Measurements from ENCODE around the gene RTRAF.

DNA sequence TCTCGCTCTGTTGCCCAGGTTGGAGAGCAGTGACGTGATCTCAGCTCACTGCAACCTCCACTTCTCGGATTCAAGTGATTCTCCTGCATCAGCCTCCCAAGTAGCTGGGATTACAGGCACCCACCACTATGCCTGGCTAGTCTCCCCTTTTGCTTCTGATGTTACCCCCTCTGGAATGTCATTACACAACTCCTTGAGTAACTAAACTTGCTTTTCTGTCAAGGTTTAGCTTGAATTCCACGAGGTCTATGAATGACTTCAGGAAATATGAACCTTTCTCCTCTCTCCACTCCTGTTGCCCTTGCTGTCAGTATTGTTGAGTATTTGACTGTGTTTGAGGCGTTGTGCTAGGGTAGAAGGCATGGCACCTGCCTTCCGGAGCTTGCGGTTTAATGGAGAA lies 16.8 kb upstream of the RTRAF start:
- no peak for TF ChIP-seq POLR2AphosphoS5 (IDR thresholded peaks at IDR 0.05; ENCODE audit: low read depth)
- TF ChIP-seq, protein P1, sequence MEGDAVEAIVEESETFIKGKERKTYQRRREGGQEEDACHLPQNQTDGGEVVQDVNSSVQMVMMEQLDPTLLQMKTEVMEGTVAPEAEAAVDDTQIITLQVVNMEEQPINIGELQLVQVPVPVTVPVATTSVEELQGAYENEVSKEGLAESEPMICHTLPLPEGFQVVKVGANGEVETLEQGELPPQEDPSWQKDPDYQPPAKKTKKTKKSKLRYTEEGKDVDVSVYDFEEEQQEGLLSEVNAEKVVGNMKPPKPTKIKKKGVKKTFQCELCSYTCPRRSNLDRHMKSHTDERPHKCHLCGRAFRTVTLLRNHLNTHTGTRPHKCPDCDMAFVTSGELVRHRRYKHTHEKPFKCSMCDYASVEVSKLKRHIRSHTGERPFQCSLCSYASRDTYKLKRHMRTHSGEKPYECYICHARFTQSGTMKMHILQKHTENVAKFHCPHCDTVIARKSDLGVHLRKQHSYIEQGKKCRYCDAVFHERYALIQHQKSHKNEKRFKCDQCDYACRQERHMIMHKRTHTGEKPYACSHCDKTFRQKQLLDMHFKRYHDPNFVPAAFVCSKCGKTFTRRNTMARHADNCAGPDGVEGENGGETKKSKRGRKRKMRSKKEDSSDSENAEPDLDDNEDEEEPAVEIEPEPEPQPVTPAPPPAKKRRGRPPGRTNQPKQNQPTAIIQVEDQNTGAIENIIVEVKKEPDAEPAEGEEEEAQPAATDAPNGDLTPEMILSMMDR (IDR thresholded peaks at IDR 0.05; ENCODE audit: insufficient read depth, low read length): no peak

Data from HL-60 (cell line).